Mammary epithelial cell (primary cell): ENCODE measurements around the gene MCF2L.

ENCODE experiments used
- EZH2 ChIP-seq: IDR thresholded peaks from 2 replicates; pipeline ENCODE4 v1.6.1; 2012; ENCODE audit warnings: low read length, inconsistent platforms, borderline replicate concordance
- TF ChIP-seq, protein P1 (sequence below), 2 donors: IDR thresholded peaks in 1 of 2; conservative IDR thresholded peaks in 1 of 2; 2 replicates each; pipeline ENCODE4 v1.5.1; 2011 to 2012; ENCODE audit warnings: inconsistent platforms in 2 of 2, low read length in 2 of 2, mild to moderate bottlenecking in 2 of 2, control low read depth in 1 of 2, low read depth in 1 of 2; ENCODE audit not compliant: insufficient read depth in 1 of 2; ENCODE audit errors: extremely low read depth in 1 of 2

DNA sequence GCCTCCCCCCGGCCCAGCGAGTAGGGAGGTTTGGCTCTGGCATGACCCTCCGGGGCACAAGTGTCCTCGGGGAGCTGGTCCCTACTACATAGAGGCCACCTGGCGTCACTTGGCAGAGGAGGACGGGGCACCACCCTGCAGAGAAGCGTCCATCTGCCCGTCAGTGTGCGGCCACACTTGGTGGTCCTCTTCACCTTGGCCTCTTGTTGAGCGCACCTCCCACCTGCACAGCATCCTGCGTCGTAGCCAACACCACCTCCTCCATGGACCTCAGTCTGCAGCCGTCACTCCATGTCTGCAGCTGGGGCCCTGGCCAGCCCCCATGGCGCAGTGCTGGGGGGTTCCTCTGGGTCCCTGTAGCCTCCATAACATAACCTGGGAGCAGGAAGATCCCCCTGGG lies 35.1 kb downstream of the MCF2L start:
- TF ChIP-seq, protein P1, sequence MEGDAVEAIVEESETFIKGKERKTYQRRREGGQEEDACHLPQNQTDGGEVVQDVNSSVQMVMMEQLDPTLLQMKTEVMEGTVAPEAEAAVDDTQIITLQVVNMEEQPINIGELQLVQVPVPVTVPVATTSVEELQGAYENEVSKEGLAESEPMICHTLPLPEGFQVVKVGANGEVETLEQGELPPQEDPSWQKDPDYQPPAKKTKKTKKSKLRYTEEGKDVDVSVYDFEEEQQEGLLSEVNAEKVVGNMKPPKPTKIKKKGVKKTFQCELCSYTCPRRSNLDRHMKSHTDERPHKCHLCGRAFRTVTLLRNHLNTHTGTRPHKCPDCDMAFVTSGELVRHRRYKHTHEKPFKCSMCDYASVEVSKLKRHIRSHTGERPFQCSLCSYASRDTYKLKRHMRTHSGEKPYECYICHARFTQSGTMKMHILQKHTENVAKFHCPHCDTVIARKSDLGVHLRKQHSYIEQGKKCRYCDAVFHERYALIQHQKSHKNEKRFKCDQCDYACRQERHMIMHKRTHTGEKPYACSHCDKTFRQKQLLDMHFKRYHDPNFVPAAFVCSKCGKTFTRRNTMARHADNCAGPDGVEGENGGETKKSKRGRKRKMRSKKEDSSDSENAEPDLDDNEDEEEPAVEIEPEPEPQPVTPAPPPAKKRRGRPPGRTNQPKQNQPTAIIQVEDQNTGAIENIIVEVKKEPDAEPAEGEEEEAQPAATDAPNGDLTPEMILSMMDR (conservative IDR thresholded peaks at IDR 0.05 in 1 of 2, IDR thresholded peaks at IDR 0.05 in 1 of 2; ENCODE audit: extremely low read depth in 1 of 2, insufficient read depth in 1 of 2, low read depth in 1 of 2, low read length in 2 of 2): no peak
- no peak for TF ChIP-seq EZH2
